Astrocyte of the hippocampus (primary cell): Measurements from ENCODE around the gene ZC3H4.

Experiments used
- DNase-seq: peaks from one replicate; pipeline ENCODE4 v3.0.0; 2011; ENCODE audit warnings: low read depth, low spot score

ZC3H4 gene

GRCh38 chr19:47112997-47113849, at the start of gene ZC3H4:
TSS of gene ZC3H4 (minus strand) at chr19:47113776. CDS start at chr19:47112584, 1,192 bp downstream.
- peak; percentile 100 for DNase-seq

GRCh38 chr19:47161876-47162489, 48.4 kb upstream of the ZC3H4 start:
- peak; percentile 30 for DNase-seq

GRCh38 chr19:47158879-47159503, 45.4 kb upstream of the ZC3H4 start:
- DNase-seq = peak; percentile 75

- no peak for DNase-seq
Measured at GRCh38 chr19:47158367-47158791, 44.8 kb upstream of the ZC3H4 start.

- peak; percentile 93 for DNase-seq
Measured at GRCh38 chr19:47157431-47158321, 44.1 kb upstream of the ZC3H4 start.

GRCh38 chr19:47156861-47157430, 43.4 kb upstream of the ZC3H4 start:
- peak; percentile 90 for DNase-seq

- DNase-seq = no peak
Measured at GRCh38 chr19:47155148-47155547, 41.6 kb upstream of the ZC3H4 start.

GRCh38 chr19:47153266-47153665, 39.7 kb upstream of the ZC3H4 start:
- DNase-seq = no peak

- DNase-seq = no peak
Measured at GRCh38 chr19:47152632-47153031, 39.1 kb upstream of the ZC3H4 start.

- no peak for DNase-seq
Measured at GRCh38 chr19:47152205-47152604, 38.6 kb upstream of the ZC3H4 start.

- no peak for DNase-seq
Measured at GRCh38 chr19:47151627-47152026, 38.1 kb upstream of the ZC3H4 start.

GRCh38 chr19:47146920-47147319, 33.3 kb upstream of the ZC3H4 start:
- DNase-seq = no peak

GRCh38 chr19:47145639-47146486, 32.3 kb upstream of the ZC3H4 start:
- no peak for DNase-seq

GRCh38 chr19:47144630-47145029, 31.1 kb upstream of the ZC3H4 start:
- no peak for DNase-seq

GRCh38 chr19:47143322-47144073, 29.9 kb upstream of the ZC3H4 start:
- peak; percentile 39 for DNase-seq

GRCh38 chr19:47142779-47143178, 29.2 kb upstream of the ZC3H4 start:
- peak; percentile 29 for DNase-seq

- DNase-seq = no peak
Measured at GRCh38 chr19:47141695-47142094, 28.1 kb upstream of the ZC3H4 start.

- peak; percentile 88 for DNase-seq
Measured at GRCh38 chr19:47141252-47141651, 27.7 kb upstream of the ZC3H4 start.

GRCh38 chr19:47135156-47135555, 21.6 kb upstream of the ZC3H4 start:
- no peak for DNase-seq
